AG04449 (cell line): ENCODE measurements around the gene ABHD13.

ENCODE experiments used
- CTCF ChIA-PET: fragments of 350-600 bp; formaldehyde crosslinking; extraction: SDS; loops from one replicate; lab custom pipeline; 2021; ENCODE audit warnings: antibody characterized with exemption; lab: Yijun Ruan, JAX
- POLR2A ChIA-PET: fragments of 400-600, 350-600 bp; formaldehyde crosslinking; extraction: SDS; loops from one replicate; lab custom pipeline; 2020; ENCODE audit warnings: antibody characterized with exemption, inconsistent platforms; lab: Yijun Ruan, JAX
- DNase-seq: peaks from one replicate; pipeline ENCODE4 v3.0.0-alpha.2; 2010; ENCODE audit warnings: low read depth, low spot score
- H3K4me3 ChIP-seq: 2 replicates; pipeline ENCODE4 v1.5.1; 2011; ENCODE audit warnings: low read depth, mild to moderate bottlenecking, control low read depth, low read length
- TF ChIP-seq, protein P1 (sequence below): IDR thresholded peaks from one replicate; pipeline ENCODE4 v1.5.1; 2011; ENCODE audit warnings: mild to moderate bottlenecking, moderate library complexity, low read length, control low read depth, inconsistent platforms; ENCODE audit not compliant: insufficient read depth; ENCODE audit errors: missing control alignments

ABHD13 gene

DNA sequence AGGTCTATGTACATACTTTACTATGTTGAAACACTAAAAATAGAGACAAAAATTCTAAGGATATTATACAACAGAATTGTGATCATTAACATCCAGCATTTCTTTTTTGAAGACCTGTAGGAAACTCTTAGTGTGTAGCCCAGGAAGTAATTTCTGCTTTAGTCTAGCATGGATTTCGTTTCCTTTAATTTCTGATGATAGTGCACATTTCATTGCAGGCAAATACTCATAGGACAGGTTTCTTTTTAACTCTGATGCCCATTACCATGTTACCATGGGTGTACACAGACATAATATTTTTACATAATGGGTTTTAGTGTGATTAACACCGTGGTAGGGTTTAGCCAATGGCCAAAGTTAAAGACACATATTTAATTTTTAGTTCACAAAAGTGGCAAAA lies 29.9 kb upstream of the ABHD13 start:
- POLR2A ChIA-PET = no interaction called here
- TF ChIP-seq, protein P1, sequence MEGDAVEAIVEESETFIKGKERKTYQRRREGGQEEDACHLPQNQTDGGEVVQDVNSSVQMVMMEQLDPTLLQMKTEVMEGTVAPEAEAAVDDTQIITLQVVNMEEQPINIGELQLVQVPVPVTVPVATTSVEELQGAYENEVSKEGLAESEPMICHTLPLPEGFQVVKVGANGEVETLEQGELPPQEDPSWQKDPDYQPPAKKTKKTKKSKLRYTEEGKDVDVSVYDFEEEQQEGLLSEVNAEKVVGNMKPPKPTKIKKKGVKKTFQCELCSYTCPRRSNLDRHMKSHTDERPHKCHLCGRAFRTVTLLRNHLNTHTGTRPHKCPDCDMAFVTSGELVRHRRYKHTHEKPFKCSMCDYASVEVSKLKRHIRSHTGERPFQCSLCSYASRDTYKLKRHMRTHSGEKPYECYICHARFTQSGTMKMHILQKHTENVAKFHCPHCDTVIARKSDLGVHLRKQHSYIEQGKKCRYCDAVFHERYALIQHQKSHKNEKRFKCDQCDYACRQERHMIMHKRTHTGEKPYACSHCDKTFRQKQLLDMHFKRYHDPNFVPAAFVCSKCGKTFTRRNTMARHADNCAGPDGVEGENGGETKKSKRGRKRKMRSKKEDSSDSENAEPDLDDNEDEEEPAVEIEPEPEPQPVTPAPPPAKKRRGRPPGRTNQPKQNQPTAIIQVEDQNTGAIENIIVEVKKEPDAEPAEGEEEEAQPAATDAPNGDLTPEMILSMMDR = no peak
- no peak overlapping the region for H3K4me3 ChIP-seq
- CTCF ChIA-PET = no interaction called here
- no peak for DNase-seq

DNA sequence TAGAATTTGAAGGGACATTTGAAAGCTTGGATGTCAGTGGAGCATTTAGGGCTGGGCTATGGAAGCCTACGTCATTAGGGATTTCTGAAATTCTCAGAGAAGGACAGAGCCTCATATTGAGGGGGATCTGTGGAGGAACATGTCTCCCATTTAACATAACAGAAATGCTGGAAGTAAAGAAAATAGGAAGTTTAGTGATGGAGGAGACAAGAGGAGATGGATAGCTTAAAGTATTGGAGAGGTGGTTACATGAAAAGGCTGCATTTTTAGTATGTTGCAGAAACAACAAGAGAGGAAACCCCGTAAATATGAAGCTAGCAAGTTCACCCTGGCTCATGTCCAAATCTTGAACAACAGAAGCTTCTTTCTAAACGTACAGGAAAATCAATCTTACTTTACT lies 27.3 kb upstream of the ABHD13 start:
- ChIA-PET POLR2A (interaction anchor here (0.6 kb wide), 1 partner anchor 15 kb away, joined by 3 read pairs; no protein-coding TSS in a partner anchor), CTCF (no interaction called here)
- no peak overlapping the region for H3K4me3 ChIP-seq
- DNase-seq = no peak
- TF ChIP-seq, protein P1 = no peak

DNA sequence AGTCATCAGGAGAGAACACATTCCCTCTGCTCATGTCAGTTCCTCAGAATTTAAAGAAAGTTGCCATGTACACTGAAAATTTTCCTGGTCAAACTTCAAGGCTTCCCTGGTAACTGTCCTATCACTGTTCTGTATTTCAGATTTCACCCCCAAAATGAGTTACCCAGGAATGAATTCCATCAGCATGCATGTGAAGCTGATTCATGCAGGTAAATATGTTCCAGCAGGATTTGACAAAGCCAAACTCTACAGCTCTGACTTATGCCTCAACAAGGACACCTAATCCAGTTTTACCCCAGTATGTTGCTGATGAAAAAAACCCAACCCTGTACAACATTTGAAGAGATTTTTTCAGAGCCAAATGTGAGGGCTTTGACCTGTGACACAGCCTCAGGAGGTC lies 24.4 kb upstream of the ABHD13 start:
- TF ChIP-seq, protein P1 = no peak
- no peak for DNase-seq
- no peak overlapping the region for H3K4me3 ChIP-seq
- CTCF ChIA-PET = no interaction called here
- POLR2A ChIA-PET = no interaction called here

DNA sequence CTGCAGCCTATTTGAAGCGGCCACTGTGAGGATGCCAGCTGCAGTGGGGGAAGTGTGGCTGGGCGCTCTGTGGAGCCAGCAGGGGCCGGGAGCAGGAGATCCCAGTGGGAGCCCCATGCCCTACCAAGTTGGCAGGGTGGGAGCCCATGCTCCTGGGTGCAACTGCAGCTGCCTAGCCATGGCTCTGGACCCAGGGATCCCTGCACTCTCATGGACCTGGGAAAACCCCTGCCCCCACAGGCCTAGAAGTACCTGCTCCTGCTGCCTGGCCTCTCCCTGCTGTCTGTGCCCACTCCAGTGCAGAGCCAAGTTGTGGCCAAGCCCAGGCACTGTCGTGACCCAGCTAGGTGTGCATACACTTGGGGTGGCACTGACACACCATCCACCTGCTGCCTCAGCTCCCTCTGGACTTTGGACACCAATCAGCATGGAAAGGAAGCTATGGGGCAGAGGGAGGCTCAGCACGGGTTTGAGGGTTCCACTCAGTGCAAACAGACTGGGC lies 23.7 kb upstream of the ABHD13 start:
- ChIA-PET CTCF (no interaction called here), POLR2A (no interaction called here)
- DNase-seq = no peak
- no peak overlapping the region for H3K4me3 ChIP-seq
- TF ChIP-seq, protein P1 = no peak

DNA sequence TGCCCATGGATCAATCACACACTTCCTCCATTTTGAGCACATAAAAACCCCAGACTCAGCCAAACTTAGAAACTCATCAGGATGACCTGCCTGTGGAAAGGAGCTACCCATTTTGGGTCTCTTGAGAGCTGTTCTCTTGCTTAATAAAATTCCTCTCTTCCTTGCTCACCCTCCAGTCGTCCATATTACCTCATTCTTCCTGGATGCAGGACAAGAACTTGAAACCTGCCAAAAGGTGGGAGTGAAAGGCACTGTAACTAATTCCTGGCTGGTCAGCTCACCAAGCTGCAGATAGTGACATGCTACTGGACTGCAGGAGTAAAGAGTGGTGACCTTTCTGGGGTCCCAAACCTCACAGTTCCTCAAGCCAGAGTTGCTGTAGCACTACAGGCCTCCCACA lies 23.0 kb upstream of the ABHD13 start:
- ChIA-PET POLR2A (no interaction called here), CTCF (no interaction called here)
- H3K4me3 ChIP-seq = no peak overlapping the region
- TF ChIP-seq, protein P1 = no peak
- DNase-seq = no peak

DNA sequence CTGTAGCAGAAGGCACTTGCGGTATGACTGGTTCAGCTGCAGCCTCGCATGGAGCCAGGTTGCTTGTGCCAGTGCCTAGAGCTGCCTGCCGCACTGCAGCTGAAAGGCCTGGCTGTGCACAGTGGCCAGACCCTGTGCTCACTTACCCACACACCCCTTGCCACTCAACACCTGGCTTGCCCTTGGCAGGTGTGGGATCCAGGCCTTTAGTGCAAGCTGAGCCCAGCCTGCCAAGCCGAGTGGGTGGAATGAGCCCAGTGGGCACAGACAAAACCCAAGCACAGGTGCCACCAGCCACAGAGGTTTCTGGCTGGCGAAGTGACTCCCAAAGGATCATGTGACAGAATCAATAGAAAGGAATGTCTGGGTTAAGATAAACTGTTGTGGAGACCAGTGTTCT lies 22.3 kb upstream of the ABHD13 start:
- TF ChIP-seq, protein P1 = no peak
- H3K4me3 ChIP-seq = no peak overlapping the region
- DNase-seq = no peak
- CTCF ChIA-PET = no interaction called here
- POLR2A ChIA-PET = no interaction called here
